HG02870 (cell line): ENCODE results near the gene ME3.

Source experiments
- ATAC-seq: cut with Tn5 transposase; IDR thresholded peaks from one replicate; pipeline ENCODE4 v1.9.1; 2021; ENCODE audit warnings: mild to moderate bottlenecking, moderate library complexity; ENCODE audit not compliant: unreplicated experiment

ME3 gene

DNA sequence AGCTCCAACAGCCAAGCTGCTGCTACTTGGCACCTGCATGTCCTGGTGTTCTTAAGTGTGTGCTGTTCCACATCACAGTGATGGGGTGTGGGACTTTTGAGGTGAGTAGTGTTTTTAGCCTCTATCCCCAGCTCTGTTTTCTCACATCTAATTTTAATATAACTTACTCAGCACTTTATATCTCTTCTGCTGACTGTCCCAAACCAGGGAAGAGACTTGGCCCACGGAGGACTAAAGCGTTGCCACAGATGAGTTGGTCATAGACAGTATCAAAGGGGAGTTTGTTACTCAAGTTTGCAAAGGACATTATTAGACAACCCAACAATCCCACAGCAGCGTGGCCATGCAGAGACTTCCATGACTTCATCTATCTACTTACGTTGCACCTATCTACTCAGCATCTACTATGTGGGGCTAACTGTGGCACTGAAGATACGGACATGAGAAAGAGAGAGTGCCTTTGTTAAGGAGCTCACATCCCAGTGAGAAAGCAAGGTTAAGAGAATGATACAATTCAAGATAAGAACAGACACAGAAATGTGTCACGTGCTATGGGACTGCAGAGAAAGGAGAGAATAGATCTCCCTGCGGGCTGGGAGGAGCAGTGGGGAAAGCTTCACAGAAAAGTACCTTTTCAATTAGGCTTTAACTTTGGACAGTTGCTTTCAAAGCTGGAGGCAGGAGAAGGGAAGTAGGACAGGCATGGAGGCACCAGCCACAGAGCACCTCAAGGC is 82.4 kb downstream of the ME3 start:
- ATAC-seq = no peak

DNA sequence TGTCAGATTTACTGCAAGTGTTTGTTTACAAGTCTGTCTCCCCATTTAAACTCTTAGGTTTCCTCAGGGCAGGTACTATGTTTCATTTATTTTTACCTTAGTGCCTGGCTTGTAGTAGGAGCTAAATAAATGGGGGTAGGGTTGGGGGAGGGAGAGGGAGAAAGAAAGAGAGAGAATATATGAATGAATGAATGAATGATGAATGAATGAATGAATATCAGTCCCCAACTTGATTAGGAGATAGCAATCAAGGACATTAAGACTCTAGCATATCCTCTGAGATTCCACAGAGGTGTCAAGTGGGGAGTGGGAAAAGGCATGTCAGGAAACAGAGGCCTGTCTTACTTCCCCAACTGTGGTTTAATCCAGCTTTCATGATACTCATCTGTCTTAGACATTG is 83.2 kb downstream of the ME3 start:
- ATAC-seq = no peak

DNA sequence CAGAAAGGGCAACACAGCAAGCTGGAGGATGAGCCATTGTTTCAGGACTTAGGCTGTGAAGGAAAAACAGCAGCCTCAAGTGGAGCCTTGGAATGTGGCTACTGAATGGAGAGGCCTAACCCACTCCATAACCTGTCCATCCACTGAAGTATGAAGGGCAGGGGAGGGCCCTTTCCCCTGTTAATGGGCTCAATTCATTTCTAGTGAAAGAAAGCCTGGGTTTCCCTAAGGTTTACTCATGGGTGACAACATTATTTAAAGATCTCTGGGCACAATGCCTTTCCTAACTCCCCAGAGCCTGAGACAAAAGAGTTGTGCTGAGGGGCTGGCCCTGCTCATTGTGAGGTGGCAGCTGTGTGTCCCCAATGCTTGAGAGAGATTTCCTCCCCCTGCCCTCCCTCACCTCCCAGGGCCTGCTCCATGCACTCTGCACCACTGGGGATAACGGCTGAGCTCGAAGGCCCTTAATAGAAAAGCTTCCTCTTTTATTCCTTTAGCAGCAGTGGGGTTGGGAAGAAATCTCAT is 83.8 kb downstream of the ME3 start:
- no peak for ATAC-seq

DNA sequence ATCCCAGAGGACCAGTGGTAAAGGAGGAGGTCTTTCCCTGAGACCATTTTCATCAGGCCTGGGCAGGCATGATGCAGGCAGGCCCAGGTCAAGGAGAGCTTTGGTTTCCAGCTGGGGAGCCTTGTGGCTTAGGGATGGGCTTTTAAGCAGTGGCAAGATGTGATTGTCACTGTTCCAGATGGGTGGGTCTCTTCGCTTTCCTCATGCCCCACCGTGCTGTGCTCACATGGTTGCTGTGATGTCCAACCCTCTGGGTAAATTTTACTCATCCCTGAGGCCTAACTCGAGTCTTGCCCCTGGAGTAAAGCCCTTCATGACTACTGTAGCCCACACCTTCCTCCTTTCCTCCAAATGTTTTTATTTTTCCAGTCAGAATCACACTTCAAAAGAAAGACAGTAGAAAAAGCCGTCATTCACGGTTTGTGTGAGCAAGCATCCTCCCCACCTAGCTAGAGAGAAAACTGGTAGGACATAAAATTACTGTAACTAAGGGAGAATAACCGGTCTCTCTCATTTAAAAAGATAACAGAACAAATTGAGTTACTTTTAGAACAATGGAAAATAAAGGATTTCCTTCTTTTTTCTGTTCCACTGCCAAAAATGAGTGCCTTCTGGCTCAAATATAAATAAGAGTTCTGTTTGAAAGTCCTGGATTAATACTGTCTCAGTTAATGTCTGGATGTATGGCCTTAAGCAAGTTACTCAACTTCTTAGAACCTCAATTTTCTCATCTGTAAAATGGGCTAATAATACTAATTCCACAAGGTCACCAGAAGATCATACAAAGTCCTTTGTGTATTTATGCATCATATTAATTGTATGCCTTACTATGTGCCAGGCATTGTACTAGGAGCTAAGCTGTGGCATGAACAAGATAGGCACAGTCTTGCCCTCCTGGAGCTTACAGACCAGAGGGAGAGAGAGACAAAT is 84.9 kb downstream of the ME3 start:
- no peak for ATAC-seq

DNA sequence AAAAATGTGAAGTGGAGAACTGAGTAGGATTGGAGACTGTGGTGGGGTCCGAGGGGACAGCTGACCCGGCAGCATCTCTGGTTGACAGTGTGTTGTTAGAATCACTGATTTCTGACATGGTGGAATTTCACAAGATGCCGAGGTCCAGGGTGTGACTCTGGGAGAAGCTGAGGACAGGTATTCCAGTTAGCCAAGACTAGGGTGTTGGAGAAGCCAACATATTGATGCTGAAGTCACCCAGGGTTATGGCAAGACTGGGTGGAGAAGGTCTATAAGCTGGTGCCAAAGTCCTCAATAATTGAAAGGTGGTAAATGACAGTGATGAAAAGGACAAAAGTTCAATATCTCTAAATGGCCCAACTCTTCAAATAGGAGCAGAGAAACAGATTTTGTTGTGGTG is 86.1 kb downstream of the ME3 start:
- ATAC-seq = no peak

DNA sequence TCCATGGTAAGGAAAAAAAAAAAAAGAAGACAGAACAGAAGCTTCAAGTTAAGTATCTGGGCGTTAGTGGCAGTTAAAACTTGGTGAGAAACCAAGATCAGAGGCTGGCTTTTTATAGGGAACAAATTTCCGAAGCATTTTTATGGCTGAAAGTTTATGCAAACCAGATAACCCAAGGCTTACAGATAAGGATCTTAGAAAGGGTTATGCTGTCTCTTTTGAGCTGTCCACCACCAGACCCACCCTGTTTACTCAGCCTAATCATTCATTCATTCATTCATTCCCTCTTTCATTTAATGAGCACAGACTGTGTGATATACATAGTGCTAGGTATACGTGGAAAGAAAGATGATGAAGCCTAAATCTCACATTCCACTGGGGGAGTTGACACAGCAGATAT is 89.5 kb downstream of the ME3 start:
- ATAC-seq = no peak

DNA sequence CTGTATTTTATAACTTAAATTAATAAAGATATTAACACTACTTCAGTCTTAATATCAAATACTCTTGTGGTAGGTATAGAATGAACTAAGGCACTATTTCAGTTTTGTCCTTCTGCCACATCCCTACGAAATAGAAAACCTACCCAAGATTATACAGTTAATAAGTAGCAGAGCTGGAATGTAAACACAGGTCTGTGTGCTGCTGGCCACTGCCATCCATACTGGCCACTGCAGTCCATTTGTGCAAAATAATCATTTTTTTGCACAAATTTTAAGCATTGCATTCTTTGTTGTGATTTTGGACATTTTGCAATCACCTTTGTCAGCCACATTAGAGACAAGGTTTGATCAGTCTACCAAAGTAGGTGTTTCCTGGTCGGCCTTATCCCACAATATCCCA is 91.9 kb downstream of the ME3 start:
- ATAC-seq = no peak

DNA sequence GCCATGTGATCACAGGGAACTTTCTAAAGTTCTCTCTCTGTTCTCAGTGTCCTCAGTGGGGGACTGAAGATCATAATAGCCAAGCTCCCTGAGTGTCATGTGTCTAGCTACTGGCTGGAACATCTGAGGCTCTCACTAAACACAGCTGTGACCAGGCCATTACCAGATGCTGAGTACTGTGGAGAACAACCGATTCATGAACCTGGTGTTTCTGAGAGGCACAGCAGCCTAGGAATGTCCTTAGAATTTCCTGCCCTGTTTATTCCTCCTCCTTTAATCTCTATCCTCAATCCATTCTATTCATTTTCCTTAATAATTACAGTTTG is 93.0 kb downstream of the ME3 start:
- ATAC-seq = no peak

DNA sequence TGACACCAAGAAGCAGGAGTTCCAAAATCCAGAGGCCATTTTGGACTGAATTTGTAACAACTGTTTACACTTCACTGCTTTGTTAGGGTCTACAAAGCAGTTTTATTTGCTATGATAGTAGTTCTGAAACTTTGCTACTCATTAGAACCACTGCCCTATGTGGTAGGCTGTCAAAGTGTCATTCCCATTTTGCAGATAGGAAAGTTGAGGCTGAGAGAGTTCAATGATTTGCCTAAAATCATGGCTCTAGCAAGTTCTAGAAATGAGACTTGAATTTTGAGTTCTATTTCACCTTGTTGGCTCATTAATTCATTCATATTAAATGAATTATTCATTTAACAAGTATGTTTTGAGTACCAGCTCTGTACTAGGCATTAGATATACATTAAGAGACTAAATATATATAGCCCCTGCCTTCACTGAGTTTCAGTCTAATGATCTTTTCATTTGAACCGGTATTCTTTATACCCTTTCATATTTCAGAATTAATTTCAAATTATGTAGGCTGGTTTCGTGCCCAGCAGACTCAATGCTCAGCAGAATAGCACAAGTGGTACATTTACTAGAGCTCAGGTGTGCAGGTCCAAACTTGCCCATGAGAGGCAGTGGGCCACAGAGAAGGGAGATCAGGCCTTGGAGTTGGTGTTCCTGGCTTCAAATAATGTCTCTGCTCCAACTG is 93.5 kb downstream of the ME3 start:
- no peak for ATAC-seq

DNA sequence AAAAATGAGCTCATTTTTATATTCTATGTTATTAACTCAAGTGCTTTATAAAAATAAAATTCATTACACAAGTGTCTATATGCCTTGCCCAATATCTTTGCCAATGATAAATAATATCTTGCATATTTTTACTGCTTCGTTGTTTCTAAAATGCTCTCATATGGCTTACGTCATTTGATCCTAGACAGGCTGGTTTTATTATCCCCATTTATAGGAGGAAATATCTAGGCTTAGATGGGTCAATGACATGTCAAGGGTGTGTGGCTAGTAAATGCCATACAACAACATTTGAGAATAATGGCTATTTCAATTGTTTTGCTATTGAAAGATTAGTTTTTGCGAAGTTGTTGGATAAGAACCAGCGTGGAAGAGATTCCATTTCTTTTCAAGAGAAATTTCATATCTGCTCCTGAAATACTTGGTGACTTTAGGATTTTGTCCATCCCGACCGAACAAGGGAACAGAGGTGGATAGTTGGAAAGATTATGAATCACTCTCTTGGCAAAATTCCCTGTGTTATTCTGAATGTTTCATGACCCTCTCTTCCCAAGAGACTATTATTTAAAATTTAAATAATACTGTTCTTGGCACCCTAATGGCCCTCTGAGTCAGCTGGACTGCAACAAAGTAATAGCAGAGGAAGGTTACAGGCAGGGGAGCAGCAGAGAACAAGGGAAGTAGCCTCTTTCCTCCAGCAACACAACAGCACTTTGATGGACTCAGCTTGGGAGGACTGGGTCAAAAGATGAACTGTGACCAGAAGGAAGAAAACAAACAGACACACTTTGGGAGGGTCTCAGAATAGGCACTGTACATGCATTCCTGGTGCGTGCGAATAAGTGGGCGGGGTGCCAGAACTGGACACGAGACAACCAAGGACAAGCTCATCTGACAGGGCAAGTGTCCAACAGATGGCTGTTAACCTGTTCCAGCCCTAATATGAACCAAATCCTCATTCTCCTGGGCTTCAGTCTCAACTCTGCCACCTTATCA is 94.5 kb downstream of the ME3 start:
- ATAC-seq = no peak

DNA sequence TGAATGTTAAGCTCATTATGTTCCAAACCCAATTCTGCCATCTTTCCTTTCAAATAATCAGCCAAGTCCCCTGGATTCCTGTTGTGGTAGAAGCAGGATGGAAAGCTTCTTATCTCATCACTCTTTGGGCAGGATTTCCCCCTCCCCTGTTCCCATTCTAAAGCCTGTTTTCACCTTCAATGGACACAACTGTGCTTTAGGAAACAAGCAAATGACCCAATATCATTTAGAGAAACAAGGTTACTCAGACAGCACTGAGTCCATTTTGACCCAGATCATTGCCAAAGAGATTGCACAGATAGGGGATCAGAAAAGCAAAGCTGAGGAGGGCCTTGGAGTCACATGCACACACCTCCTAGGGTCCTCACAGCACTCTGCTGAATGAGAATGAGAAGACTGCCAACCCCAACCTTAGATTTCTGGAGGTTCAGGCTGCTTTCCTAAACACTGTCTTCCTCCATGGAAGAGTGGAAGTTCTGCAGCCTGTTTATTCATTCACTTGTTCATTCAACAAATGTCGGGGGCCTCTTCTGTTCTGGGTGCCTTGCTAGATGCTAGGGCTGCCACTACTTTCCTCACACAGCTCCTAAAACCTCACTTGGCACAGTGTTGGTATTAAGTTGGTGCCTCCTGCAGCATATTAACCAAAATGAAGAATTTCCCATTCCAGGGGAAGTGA is 95.3 kb downstream of the ME3 start:
- no peak for ATAC-seq

DNA sequence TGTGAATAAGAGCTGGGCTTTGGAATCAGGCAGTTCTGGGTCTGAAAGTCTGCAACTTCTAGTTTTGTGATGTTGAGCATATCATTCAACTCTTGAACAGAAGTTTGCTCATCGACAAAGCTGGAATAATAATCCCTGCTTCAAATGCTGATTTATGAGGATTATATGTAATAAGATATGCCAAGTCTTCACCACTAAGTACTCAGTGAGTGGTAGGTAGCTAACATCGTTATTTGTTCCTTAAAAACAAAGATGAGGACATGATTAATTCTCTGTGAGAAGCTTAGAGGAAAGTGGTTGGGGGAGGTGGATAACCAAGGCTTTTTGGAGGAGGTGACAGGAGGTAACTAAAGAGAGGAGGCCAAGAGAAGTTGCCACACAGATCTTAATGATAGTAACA is 96.5 kb downstream of the ME3 start:
- ATAC-seq = no peak

DNA sequence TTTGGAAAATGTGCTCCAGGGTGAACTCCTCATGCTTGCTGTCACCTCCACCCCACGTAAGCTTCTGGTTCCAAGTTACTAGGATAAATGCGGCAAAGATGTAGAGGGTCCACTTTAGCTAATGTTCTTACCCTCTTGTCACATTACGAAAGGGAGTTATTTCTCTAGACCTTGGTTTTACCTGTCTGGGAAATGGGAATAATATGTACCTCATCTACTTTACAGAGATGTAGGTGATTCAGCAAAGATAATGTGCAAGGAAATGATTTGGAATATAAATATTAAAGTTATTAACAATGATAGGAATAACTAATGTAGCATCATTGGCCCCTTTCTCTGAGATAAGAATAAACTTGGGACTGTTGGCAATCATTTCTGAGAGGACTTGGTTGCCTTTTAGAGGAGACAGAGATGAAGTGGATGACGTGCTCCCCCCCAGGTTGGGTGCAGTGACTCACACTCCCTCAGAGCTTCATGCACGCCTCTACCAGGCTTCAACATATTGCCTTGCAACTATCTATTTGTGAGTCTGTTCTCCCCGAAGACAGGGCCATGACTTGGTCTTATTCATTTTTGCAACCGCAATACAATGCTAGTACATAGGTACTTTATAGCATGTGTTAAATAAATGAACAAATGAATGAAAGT is 97.1 kb downstream of the ME3 start:
- no peak for ATAC-seq

DNA sequence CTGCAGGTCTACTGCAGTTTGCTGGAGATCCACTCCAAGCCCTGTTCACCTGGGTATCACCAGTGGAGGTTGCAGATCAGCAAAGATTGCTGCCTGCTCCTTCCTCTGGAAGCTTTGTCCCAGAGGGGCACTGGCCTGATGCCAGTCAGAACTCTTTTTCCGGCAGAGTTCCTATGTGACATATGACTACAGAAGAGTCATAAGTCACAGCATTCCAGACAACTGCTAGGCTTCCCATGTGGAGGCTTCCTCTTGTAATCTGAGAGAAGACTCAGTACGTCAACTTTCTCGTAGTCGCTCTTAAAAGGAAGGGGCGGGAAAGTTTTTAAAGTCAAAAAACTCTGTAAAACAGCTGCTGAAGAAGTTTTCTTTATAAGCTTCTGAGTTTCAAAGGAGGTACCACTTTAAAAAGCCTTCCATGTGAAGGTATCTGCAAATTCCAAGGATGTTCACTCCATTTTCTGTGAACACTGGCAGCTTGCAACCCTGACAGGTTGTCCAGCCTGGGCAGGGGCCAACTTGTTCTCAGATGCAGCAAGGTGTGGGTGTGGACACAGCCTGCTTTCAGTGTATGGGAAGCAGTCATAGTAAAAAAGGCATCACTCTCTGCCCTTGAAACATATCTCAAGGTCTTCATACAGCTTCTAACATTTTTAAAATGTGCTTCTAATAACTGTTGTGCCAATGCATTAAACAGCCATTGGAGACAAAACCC is 97.8 kb downstream of the ME3 start:
- no peak for ATAC-seq

DNA sequence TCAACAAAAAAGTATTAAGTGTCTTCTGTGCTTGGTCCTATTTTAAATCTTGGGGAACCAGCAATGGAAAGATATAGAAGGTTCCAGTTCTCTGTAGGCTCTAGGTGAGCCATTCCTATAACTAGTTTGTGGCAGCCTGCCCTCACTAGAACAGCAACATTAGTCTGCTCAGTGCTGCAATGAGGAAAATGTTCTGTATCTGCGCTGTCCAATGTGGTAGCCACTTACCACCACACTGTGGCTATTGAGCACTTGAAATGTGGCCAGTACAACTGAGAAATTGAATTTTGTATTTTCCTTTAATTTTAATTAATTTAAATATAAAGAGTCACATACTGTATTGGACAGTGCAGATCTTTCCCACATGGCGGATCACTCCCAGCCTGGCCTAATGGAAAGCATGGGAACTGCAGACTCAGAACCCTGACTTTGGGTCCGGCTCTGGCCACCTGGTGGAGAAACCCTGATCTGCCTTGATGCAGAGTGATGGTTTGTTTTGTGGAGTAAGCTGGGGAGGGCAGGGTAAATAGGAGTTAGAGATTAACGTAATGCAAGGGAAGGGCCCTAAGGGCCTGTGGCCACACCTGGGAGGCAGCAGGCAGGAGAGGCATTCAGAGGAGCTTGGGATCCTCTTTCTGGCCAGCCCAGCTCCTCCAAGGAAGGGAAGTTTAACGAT is 101.0 kb downstream of the ME3 start:
- no peak for ATAC-seq

DNA sequence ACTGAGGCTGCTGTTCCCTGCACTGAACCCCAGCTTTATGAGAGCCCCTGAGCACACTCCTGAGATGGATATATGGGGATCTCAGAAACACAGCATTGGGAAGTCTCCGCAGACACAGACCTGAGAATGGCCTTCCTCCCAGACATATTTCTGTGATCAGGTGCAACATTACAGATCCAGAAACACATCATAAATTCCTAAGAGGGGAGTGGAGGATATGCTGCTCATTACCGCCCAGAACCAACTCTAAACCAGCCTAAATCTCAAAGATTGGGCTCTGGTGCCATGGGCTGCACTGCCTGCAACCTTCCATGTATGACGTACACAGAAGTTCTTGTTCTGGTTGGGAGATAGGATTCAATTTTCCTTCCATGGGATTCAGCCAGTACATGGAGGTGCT is 102.0 kb downstream of the ME3 start:
- ATAC-seq = no peak

DNA sequence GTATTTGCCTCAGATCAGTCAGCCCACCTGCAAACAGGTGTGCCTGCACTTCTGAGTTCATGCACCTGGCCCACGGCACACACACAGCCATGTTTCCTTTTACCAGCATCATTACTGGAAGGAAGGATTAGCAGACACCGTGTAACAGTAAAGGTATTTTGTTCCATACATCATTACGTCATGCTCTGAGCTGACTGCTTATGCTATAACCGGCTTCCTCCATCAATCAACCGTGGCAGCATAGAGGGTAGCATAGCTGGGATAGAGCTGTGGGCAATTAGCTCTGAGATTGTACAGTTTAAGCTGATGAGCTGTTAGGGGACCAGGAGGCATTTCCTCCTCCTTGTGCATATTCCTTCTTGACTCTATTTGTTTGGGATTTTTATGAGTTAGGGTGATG is 102.4 kb downstream of the ME3 start:
- ATAC-seq = no peak

DNA sequence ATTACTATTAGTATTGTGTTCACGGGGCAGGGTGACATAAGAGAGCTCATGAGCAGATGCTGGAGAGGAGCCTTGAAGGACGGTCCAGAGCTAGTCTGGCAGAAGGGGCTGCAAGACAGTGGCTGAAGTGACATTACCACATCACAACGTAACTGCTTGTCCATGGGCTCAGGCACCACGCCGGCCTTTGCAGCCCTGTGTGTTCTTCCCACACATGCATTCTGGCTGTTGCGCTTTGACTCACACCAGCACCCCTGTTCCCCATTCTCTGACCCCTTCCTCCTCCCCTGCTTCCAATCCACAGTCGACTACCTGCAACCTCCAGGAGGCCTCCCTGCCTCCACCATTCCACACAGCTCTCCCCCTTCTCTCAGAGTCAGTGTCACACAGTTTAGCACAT is 103.3 kb downstream of the ME3 start:
- ATAC-seq = no peak
